Fibroblast of lung (primary cell): ENCODE data around the gene SPDYE5.
"Not testable (repeated sequence)": the region's sequence is repeated elsewhere in the genome, so short reads cannot be mapped to it uniquely, and the experiment has no call there.

Experiments
- CTCF ChIP-seq, 2 donors: IDR thresholded peaks in 1 of 2; conservative IDR thresholded peaks in 1 of 2; 1 replicate in 1 of 2; 2 replicates in 1 of 2; pipeline ENCODE4 v1.5.1; 2011 to 2012; ENCODE audit warnings: low read length in 2 of 2, control low read depth in 1 of 2, inconsistent platforms in 1 of 2, low read depth in 1 of 2, mild to moderate bottlenecking in 1 of 2
- EZH2 ChIP-seq: IDR thresholded peaks from 2 replicates; pipeline ENCODE4 v1.5.1; 2012; ENCODE audit warnings: low read length, control low read depth, mild to moderate bottlenecking; ENCODE audit errors: missing control alignments

- TF ChIP-seq EZH2; CTCF (conservative IDR thresholded peaks at IDR 0.05 in 1 of 2, IDR thresholded peaks at IDR 0.05 in 1 of 2; ENCODE audit: low read depth in 1 of 2, low read length in 2 of 2): not testable (repeated sequence)
These were observed 22.0 kb upstream of the SPDYE5 start for GRCh38 chr7:75470166-75470565.
